GM18867 (cell line): Measurements from ENCODE around the gene ANOS1.
"Not testable (repeated sequence)": the region's sequence is repeated elsewhere in the genome, so short reads cannot be mapped to it uniquely, and the experiment has no call there.

Source experiments
- ATAC-seq: cut with Tn5 transposase; IDR thresholded peaks from one replicate; pipeline ENCODE4 v1.9.1; 2021; ENCODE audit warnings: mild to moderate bottlenecking, moderate library complexity; ENCODE audit not compliant: unreplicated experiment

The ANOS1 gene

GRCh38 chrX:8731559-8732395 lies at the start of gene ANOS1:
Gene ANOS1, minus strand, starts transcription at chrX:8732137. Its CDS starts 101 bp downstream, at chrX:8732036.
- no peak for ATAC-seq

GRCh38 chrX:8773117-8773516 lies 41.2 kb upstream of the ANOS1 start:
- ATAC-seq = no peak

- no peak for ATAC-seq
These were observed 28.1 kb upstream of the ANOS1 start for GRCh38 chrX:8760021-8760420.

- ATAC-seq = not testable (repeated sequence)
These were observed 26.8 kb upstream of the ANOS1 start for GRCh38 chrX:8758706-8759105.

GRCh38 chrX:8757609-8758389 lies 25.9 kb upstream of the ANOS1 start:
- not testable (repeated sequence) for ATAC-seq

GRCh38 chrX:8755813-8756212 lies 23.9 kb upstream of the ANOS1 start:
- ATAC-seq = no peak

- ATAC-seq = no peak
These were observed 23.2 kb upstream of the ANOS1 start for GRCh38 chrX:8755116-8755515.

- ATAC-seq = no peak
These were observed 17.8 kb upstream of the ANOS1 start for GRCh38 chrX:8749697-8750096.

GRCh38 chrX:8748855-8749254 lies 16.9 kb upstream of the ANOS1 start:
- peak; percentile 77 for ATAC-seq

- ATAC-seq = peak; percentile 76
These were observed 11.3 kb upstream of the ANOS1 start for GRCh38 chrX:8743126-8743732.

- peak; percentile 50 for ATAC-seq
These were observed 10.0 kb upstream of the ANOS1 start for GRCh38 chrX:8741981-8742380.

GRCh38 chrX:8738588-8739189 lies 6.8 kb upstream of the ANOS1 start:
- peak; percentile 51 for ATAC-seq

- ATAC-seq = no peak
These were observed 5.9 kb upstream of the ANOS1 start for GRCh38 chrX:8737883-8738282.

- ATAC-seq = no peak
These were observed 952 bp downstream of the ANOS1 start for GRCh38 chrX:8730812-8731558.

GRCh38 chrX:8729811-8730210 lies 2.1 kb downstream of the ANOS1 start:
- no peak for ATAC-seq

- ATAC-seq = no peak
These were observed 2.9 kb downstream of the ANOS1 start for GRCh38 chrX:8728932-8729535.

GRCh38 chrX:8726031-8726652 lies 5.8 kb downstream of the ANOS1 start:
- no peak for ATAC-seq

- no peak for ATAC-seq
These were observed 7.6 kb downstream of the ANOS1 start for GRCh38 chrX:8724300-8724699.

GRCh38 chrX:8721536-8721935 lies 10.4 kb downstream of the ANOS1 start:
- ATAC-seq = no peak

GRCh38 chrX:8720136-8720535 lies 11.8 kb downstream of the ANOS1 start:
- no peak for ATAC-seq
